ENCODE results near the gene CD300LD.

DNA sequence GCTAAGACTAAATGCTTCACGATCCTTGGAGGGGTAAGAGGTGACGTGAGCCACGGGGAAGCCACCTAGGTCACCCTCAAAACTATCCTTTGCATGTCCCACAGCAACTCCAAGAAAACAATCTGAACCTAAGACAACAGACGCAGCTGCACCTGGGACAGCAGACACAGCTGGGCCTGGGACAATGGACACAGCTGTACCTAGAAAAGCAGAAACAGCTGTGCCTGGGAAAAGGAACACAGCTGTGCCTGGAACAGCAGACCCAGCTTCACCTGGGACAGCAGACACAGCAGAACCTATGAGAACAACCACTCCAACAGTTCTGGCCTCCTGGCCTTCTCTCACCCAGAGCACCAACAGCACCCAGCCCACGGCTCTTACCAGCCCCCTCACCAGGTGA, 11.7 kb upstream of the CD300LD start:
- TF ChIP-seq, protein P1, sequence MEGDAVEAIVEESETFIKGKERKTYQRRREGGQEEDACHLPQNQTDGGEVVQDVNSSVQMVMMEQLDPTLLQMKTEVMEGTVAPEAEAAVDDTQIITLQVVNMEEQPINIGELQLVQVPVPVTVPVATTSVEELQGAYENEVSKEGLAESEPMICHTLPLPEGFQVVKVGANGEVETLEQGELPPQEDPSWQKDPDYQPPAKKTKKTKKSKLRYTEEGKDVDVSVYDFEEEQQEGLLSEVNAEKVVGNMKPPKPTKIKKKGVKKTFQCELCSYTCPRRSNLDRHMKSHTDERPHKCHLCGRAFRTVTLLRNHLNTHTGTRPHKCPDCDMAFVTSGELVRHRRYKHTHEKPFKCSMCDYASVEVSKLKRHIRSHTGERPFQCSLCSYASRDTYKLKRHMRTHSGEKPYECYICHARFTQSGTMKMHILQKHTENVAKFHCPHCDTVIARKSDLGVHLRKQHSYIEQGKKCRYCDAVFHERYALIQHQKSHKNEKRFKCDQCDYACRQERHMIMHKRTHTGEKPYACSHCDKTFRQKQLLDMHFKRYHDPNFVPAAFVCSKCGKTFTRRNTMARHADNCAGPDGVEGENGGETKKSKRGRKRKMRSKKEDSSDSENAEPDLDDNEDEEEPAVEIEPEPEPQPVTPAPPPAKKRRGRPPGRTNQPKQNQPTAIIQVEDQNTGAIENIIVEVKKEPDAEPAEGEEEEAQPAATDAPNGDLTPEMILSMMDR (conservative IDR thresholded peaks at IDR 0.05; ENCODE audit: low read length) = no peak
- no peak for TF ChIP-seq EZH2phosphoT487 (IDR thresholded peaks at IDR 0.05; ENCODE audit: borderline replicate concordance, low read depth, low read length)

Measured in OCI-LY7 (cell line).